ENCODE results near the gene TNS1.

TNS1 gene

DNA sequence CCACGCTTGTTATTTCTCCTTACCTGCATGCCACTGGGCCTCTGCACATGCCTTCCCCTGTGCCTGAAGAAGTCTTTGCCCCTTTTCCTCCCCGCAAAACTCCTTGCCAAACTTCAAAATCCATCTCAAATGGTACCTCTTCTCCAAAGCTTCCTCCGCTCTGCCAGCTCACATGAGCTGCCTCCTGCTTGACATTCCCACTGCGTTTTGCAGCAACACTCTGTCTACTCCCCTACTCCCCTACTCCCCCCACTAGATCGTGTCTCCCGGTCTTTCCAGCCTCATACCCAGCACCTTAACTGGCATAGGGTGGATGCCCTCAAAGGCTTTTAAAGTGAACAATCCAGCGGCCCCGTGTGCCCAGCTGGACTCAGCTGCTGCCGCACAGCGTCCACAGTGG lies 65.8 kb downstream of the TNS1 start:
- no peak for DNase-seq (ENCODE audit: low read depth)
- TF ChIP-seq, protein P1, sequence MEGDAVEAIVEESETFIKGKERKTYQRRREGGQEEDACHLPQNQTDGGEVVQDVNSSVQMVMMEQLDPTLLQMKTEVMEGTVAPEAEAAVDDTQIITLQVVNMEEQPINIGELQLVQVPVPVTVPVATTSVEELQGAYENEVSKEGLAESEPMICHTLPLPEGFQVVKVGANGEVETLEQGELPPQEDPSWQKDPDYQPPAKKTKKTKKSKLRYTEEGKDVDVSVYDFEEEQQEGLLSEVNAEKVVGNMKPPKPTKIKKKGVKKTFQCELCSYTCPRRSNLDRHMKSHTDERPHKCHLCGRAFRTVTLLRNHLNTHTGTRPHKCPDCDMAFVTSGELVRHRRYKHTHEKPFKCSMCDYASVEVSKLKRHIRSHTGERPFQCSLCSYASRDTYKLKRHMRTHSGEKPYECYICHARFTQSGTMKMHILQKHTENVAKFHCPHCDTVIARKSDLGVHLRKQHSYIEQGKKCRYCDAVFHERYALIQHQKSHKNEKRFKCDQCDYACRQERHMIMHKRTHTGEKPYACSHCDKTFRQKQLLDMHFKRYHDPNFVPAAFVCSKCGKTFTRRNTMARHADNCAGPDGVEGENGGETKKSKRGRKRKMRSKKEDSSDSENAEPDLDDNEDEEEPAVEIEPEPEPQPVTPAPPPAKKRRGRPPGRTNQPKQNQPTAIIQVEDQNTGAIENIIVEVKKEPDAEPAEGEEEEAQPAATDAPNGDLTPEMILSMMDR (IDR thresholded peaks at IDR 0.05; ENCODE audit: insufficient read depth, low read depth, low read length, missing control alignments), result no peak
- H3K4me3 ChIP-seq (ENCODE audit: low read depth, low read length), result no peak overlapping the region

DNA sequence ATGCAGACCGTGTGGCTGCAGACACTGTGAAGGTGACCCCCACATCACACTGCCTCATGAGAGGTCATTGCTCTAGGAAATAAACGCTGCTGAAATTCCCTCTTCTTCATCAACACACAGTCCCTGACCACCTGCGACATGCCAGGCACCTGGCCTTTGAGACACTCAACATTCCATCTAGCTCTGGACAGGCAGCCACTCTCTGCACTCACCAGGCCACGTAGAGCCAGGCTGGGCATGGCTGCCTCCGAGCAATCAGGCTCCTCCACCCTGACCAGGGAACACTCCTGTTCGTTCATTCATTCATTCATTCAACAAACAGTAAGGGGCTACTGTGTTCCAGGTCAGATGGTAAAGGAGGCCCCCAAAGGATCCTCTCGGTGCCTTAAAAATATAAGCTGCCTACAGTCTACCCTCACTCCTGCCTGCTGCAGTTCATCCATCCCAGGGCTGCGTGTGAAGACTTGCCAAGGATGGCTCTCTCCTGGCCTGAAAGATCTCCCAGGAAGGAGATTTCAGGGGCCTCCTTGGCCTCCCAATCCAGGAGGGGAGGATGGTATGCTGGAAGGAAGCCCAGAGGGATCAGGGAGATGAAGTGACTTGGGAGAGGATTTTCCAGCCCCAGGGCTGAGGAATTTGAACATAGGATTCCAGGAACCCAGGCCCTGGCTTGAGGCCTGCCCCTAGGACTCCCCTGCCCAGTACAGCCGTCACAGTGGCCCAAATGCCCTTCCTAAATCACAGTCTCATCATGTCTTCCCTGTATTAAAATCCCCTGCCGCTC lies 66.7 kb downstream of the TNS1 start:
- H3K4me3 ChIP-seq (ENCODE audit: low read depth, low read length), result no peak overlapping the region
- DNase-seq (ENCODE audit: low read depth), result no peak
- TF ChIP-seq, protein P1 (IDR thresholded peaks at IDR 0.05; ENCODE audit: insufficient read depth, low read depth, low read length, missing control alignments), result no peak

DNA sequence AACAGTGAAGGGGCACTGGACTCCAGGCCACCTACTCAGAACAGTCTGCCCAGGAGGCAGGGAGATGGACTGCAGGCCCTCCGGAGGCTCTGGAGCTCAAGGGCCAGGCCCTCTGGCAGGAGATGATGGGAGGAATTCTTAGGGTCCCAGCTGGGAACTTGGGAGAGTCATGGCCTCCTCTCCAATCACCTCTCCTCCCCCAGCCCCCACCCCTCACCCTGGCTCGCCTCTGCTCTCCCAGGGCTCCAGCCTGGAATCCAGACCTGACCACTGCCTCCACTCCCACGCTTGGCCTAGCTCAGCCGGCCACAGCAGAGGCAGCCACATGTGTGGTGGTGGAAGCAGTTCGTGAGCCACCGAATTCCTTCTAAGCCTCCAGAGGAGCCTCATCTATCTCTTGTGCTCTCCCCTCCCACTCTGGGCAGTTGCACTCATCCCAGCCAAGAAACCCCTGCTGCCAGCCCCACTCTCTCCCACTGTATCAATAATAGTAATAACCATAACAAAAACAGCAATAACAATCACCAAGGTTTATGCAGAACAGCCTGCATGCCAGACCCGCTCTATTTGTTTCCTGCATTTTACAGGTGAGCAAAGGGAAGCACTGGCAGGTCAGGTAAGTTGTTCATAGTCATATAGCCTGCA lies 67.4 kb downstream of the TNS1 start:
- no peak for DNase-seq (ENCODE audit: low read depth)
- TF ChIP-seq, protein P1 (IDR thresholded peaks at IDR 0.05; ENCODE audit: insufficient read depth, low read depth, low read length, missing control alignments), result no peak
- H3K4me3 ChIP-seq (ENCODE audit: low read depth, low read length), result no peak overlapping the region

DNA sequence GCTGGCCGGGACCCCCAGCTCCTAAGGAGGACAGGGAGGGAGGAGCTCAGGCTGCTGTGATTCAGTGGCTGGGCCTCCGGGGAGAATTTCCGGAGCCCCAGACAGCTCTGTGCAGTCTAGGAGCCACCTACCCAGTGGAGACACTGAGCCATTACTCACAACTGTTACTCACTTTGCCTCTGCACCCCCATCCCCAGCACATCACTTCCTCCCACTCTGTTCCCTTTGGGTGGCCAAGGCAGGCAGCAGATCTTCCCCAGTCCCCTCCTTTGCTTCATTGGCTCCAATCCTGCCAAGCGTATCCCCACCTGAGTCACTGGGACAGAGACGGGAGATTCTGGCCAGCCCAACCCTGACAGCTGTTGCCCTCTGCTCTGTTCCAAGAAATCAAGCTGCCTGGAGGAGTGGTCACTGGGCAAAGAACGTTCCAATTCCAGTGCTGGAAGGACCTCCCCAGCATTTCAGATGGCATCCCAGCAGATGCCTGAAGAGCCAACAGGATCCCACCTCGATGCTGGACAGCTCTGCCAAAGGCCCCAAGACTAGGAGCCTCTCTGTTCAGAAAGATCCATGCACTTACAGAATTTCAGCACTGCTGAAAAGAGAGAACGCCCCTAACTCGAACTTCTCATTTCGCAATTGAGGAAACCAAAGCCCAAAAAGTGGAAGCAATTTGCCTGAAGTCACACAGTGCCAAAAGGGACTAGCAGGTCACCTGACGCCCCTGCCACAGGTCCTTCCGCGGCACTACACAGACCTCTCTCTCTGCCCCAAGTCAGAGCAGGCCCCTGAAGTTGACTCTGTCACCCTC lies 68.3 kb downstream of the TNS1 start:
- no peak for DNase-seq (ENCODE audit: low read depth)
- TF ChIP-seq, protein P1 (IDR thresholded peaks at IDR 0.05; ENCODE audit: insufficient read depth, low read depth, low read length, missing control alignments), result no peak
- H3K4me3 ChIP-seq (ENCODE audit: low read depth, low read length), result no peak overlapping the region

GRCh38 chr2:217933617-217933993 lies 69.2 kb downstream of the TNS1 start:
- no peak for DNase-seq (ENCODE audit: low read depth)

GRCh38 chr2:217932803-217933616 lies 69.8 kb downstream of the TNS1 start:
- TF ChIP-seq, protein P1 (IDR thresholded peaks at IDR 0.05; ENCODE audit: insufficient read depth, low read depth, low read length, missing control alignments), result no peak
- no peak for DNase-seq (ENCODE audit: low read depth)

More at GRCh38 chr2:217933617-217933993, 69.2 kb downstream of the TNS1 start:
- TF ChIP-seq, protein P1 (IDR thresholded peaks at IDR 0.05; ENCODE audit: insufficient read depth, low read depth, low read length, missing control alignments), result no peak
- H3K4me3 ChIP-seq (ENCODE audit: low read depth, low read length), result no peak overlapping the region

More at GRCh38 chr2:217932803-217933616, 69.8 kb downstream of the TNS1 start:
- no peak overlapping the region for H3K4me3 ChIP-seq (ENCODE audit: low read depth, low read length)

Data from GM12865 (cell line).